Measurements from ENCODE around the gene FUCA1.

FUCA1 gene

GRCh38 chr1:23801338-23801748 lies 66.7 kb downstream of the FUCA1 start:
- DNase-seq (ENCODE audit: low spot score) = peak; percentile 43

GRCh38 chr1:23800400-23801337 lies 67.4 kb downstream of the FUCA1 start, which contains the start of gene GALE:
TSS of gene GALE (minus strand) at chr1:23800754. CDS start at chr1:23799007, 1,747 bp downstream.
- peak; percentile 98 for DNase-seq (ENCODE audit: low spot score)

- peak; percentile 66 for DNase-seq (ENCODE audit: low spot score)
Measured at GRCh38 chr1:23799570-23800399, 68.3 kb downstream of the FUCA1 start.

GRCh38 chr1:23799255-23799569 lies 68.9 kb downstream of the FUCA1 start:
- no peak for DNase-seq (ENCODE audit: low spot score)

- no peak for DNase-seq (ENCODE audit: low spot score)
Measured at GRCh38 chr1:23798662-23799142, 69.4 kb downstream of the FUCA1 start.

GRCh38 chr1:23797478-23798448 lies 70.3 kb downstream of the FUCA1 start:
- DNase-seq (ENCODE audit: low spot score) = no peak

- DNase-seq (ENCODE audit: low spot score) = no peak
Measured at GRCh38 chr1:23796466-23797271, 71.4 kb downstream of the FUCA1 start.

- DNase-seq (ENCODE audit: low spot score) = no peak
Measured at GRCh38 chr1:23795676-23796465, 72.2 kb downstream of the FUCA1 start.

All from AG20443 (cell line).